NT2/D1 (cell line): Measurements from ENCODE around the gene GPX7.

Source experiments
- DNase-seq: peaks from one replicate; pipeline ENCODE4 v3.0.0-alpha.2; 2011; ENCODE audit warnings: low read depth, low spot score
- H3K27me3 ChIP-seq: 2 replicates; pipeline ENCODE4 v1.6.0; 2011; ENCODE audit warnings: mild to moderate bottlenecking; ENCODE audit not compliant: insufficient read length, insufficient read depth
- H3K36me3 ChIP-seq: 2 replicates; pipeline ENCODE4 v1.6.1; 2011; ENCODE audit warnings: mild to moderate bottlenecking, low read length, mixed read lengths; ENCODE audit not compliant: insufficient read depth, insufficient read length
- H3K4me1 ChIP-seq: 2 replicates; pipeline ENCODE4 v1.5.1; 2011; ENCODE audit not compliant: insufficient read depth, insufficient read length
- H3K4me3 ChIP-seq: 2 replicates; pipeline ENCODE4 v1.5.1; 2011; ENCODE audit warnings: low read depth; ENCODE audit not compliant: insufficient read length
- H3K9ac ChIP-seq: 2 replicates; pipeline ENCODE4 v1.6.0; 2011; ENCODE audit warnings: low read depth; ENCODE audit not compliant: insufficient read length
- H3K9me3 ChIP-seq: 2 replicates; pipeline ENCODE4 v1.5.1; 2011; ENCODE audit warnings: mild to moderate bottlenecking, low read length; ENCODE audit not compliant: insufficient read depth
- SUZ12 ChIP-seq: IDR thresholded peaks from 2 replicates; pipeline ENCODE4 v1.6.1; 2011; ENCODE audit not compliant: insufficient read length, insufficient read depth; ENCODE audit errors: extremely low read depth
- YY1 ChIP-seq: IDR thresholded peaks from 2 replicates; pipeline ENCODE4 v1.6.1; 2011; ENCODE audit not compliant: insufficient read length, insufficient read depth
- ZNF274 ChIP-seq: IDR thresholded peaks from 2 replicates; pipeline ENCODE4 v1.6.1; 2011; ENCODE audit warnings: mild to moderate bottlenecking, low read depth, low read length

Gene GPX7

GRCh38 chr1:52601991-52602855, at the start of gene GPX7:
Gene GPX7, plus strand, starts transcription at chr1:52602371. Its CDS starts 39 bp downstream, at chr1:52602410.
- peaks cover 36% of the 10 kb centered on the region for H3K36me3 ChIP-seq
- TF ChIP-seq ZNF274: no peak
- TF ChIP-seq SUZ12: no peak
- no peak for TF ChIP-seq YY1
- peaks cover 11% of the 10 kb centered on the region for H3K4me1 ChIP-seq
- peak within 1 kb of the TSS; percentile 76 for H3K9ac ChIP-seq
- H3K4me3 ChIP-seq: peak within 1 kb of the TSS; percentile 61
- peaks cover 19% of the 10 kb centered on the region for H3K27me3 ChIP-seq
- H3K9me3 ChIP-seq: no peaks in the 10 kb centered on the region; the same call in 1 of the 2 replicates
- peak; percentile 49 for DNase-seq

- peak; percentile 97 for DNase-seq
- H3K9me3 ChIP-seq: no peaks in the 10 kb centered on the region
- no peaks in the 10 kb centered on the region for H3K4me1 ChIP-seq
- no peaks in the 10 kb centered on the region for H3K27me3 ChIP-seq
- peak within 1 kb of the TSS; percentile 96 for H3K9ac ChIP-seq
- H3K4me3 ChIP-seq: peak within 1 kb of the TSS; percentile 77
- no peaks in the 10 kb centered on the region for H3K36me3 ChIP-seq
- no peak for TF ChIP-seq ZNF274
- peak; percentile 54 for TF ChIP-seq YY1
Observed at GRCh38 chr1:52552505-52553361, 49.4 kb upstream of the GPX7 start, which contains the start of gene TUT4. Gene TUT4, minus strand, starts transcription at chr1:52553092. Its CDS starts 26,812 bp downstream, at chr1:52526280.

- peak overlapping the region; percentile 77 for H3K4me3 ChIP-seq
- TF ChIP-seq ZNF274: no peak
- TF ChIP-seq YY1: no peak
- TF ChIP-seq SUZ12: no peak
- DNase-seq: peak; percentile 80
Observed at GRCh38 chr1:52553362-52554266, 48.6 kb upstream of the GPX7 start.

GRCh38 chr1:52554267-52554640, 47.9 kb upstream of the GPX7 start:
- TF ChIP-seq ZNF274: no peak
- no peak for TF ChIP-seq YY1
- TF ChIP-seq SUZ12: no peak
- no peaks in the 10 kb centered on the region for H3K36me3 ChIP-seq
- DNase-seq: no peak
- H3K4me3 ChIP-seq: peak overlapping the region; percentile 77
- H3K4me1 ChIP-seq: no peaks in the 10 kb centered on the region
- no peaks in the 10 kb centered on the region for H3K9me3 ChIP-seq
- H3K9ac ChIP-seq: peak overlapping the region; percentile 96
- H3K27me3 ChIP-seq: no peaks in the 10 kb centered on the region

More at GRCh38 chr1:52553362-52554266, 48.6 kb upstream of the GPX7 start:
- Histone ChIP-seq H3K4me1 (no peaks in the 10 kb centered on the region), H3K27me3 (no peaks in the 10 kb centered on the region), H3K36me3 (no peaks in the 10 kb centered on the region), H3K9me3 (no peaks in the 10 kb centered on the region), H3K9ac (peak overlapping the region; percentile 96)

GRCh38 chr1:52554756-52555155, 47.4 kb upstream of the GPX7 start:
- Histone ChIP-seq H3K4me3 (no peak overlapping the region), H3K4me1 (no peaks in the 10 kb centered on the region), H3K9me3 (no peaks in the 10 kb centered on the region), H3K9ac (peak overlapping the region; percentile 96), H3K36me3 (no peaks in the 10 kb centered on the region), H3K27me3 (no peaks in the 10 kb centered on the region)
- no peak for DNase-seq
- TF ChIP-seq YY1: no peak
- no peak for TF ChIP-seq SUZ12
- no peak for TF ChIP-seq ZNF274

- Histone ChIP-seq H3K9me3 (no peaks in the 10 kb centered on the region), H3K4me1 (no peaks in the 10 kb centered on the region), H3K4me3 (no peak overlapping the region), H3K36me3 (no peaks in the 10 kb centered on the region), H3K9ac (no peak overlapping the region), H3K27me3 (no peaks in the 10 kb centered on the region)
- no peak for DNase-seq
- no peak for TF ChIP-seq YY1
- TF ChIP-seq ZNF274: no peak
- no peak for TF ChIP-seq SUZ12
Observed at GRCh38 chr1:52556641-52557360, 45.4 kb upstream of the GPX7 start.
